Lung (tissue), 12 donors: ENCODE results near the gene ALOX12B. TPM values are rescaled to one million over a fixed set of nuclear protein-coding genes. Genes with fewer than 3 reads are reported as not detected.

Experiments
- ATAC-seq: fragments of 200-7000 bp; cut with Tn5 transposase; one replicate; pipeline ENCODE4 v1.9.1; 2020; ENCODE audit warnings: moderate number of reproducible peaks; ENCODE audit not compliant: insufficient read depth, low FRiP score
- DNase-seq, 3 donors: peaks; one replicate each; pipeline ENCODE4 v3.0.0-alpha.2; 2013 to 2017
- H3K27ac ChIP-seq, 2 donors: one replicate each; pipeline ENCODE4 v1.5.1; 2013; ENCODE audit warnings: mild to moderate bottlenecking in 2 of 2, moderate library complexity in 2 of 2, control low read depth in 1 of 2, inconsistent platforms in 1 of 2, low read depth in 1 of 2, low read length in 1 of 2
- H3K27me3 ChIP-seq, 3 donors: one replicate each; pipeline ENCODE4 v1.5.1; 2013; ENCODE audit warnings: low read length in 2 of 3; ENCODE audit not compliant: control insufficient read depth in 3 of 3, insufficient read depth in 3 of 3
- H3K36me3 ChIP-seq, 4 donors: one replicate each; pipeline ENCODE4 v1.5.1; 2013; ENCODE audit warnings: low read length in 4 of 4, mild to moderate bottlenecking in 1 of 4, moderate library complexity in 1 of 4; ENCODE audit not compliant: control insufficient read depth in 4 of 4, insufficient read depth in 4 of 4
- H3K4me1 ChIP-seq, 5 donors: one replicate each; pipeline ENCODE4 v1.5.1; 2013; ENCODE audit warnings: low read length in 5 of 5, mild to moderate bottlenecking in 2 of 5, moderate library complexity in 1 of 5; ENCODE audit not compliant: control insufficient read depth in 5 of 5, insufficient read depth in 5 of 5
- H3K4me3 ChIP-seq: one replicate; pipeline ENCODE4 v1.5.1; 2013; ENCODE audit warnings: mild to moderate bottlenecking, control low read depth, moderate library complexity
- H3K9ac ChIP-seq, 2 donors: one replicate each; pipeline ENCODE4 v1.5.1; 2013; ENCODE audit warnings: low read length in 2 of 2, control low read depth in 1 of 2; ENCODE audit not compliant: insufficient read depth in 1 of 2
- H3K9me3 ChIP-seq, 4 donors: one replicate each; pipeline ENCODE4 v1.5.1; 2013; ENCODE audit warnings: low read length in 3 of 4, mild to moderate bottlenecking in 1 of 4, moderate library complexity in 1 of 4; ENCODE audit not compliant: control insufficient read depth in 4 of 4, insufficient read depth in 3 of 4
- CTCF ChIP-seq: IDR thresholded peaks from 2 replicates; pipeline ENCODE4 v1.5.1; 2012; ENCODE audit warnings: mild to moderate bottlenecking; ENCODE audit errors: control extremely low read depth, extremely low read depth
- WGBS, 2 donors: extraction: QIAGEN DNeasy Blood & Tissue Kit; methylation state at CpG; one replicate each; pipeline ENCODE4 v1.1.7; 2013; 5-methylcytosine and 5-hydroxymethylcytosine counted together
- polyA plus RNA-seq, 2 donors: library from polyadenylated mRNA; stranded (reverse); fragments of 200-250 nt; gene quantifications; one replicate each; pipeline ENCODE4 v1.2.1, GENCODE V29; 2013
- total RNA-seq, 2 donors: library from RNA; depleted of rRNA in 1 of 2; stranded (reverse); fragments of >200 nt in 1 of 2; gene quantifications; one replicate each; pipeline ENCODE4 v1.2.1, GENCODE V29; 2014 to 2021
- donor health status: control.
- donor health status: control.
- donor health status: Bipolar disorder and iron deficiency.
- donor health status: healthy.
- donor health status: DM: yes; HTN: yes; CAD: no.

The ALOX12B gene
- total and polyA plus RNA-seq, 4 donors: 0.06 to 0.48 (median 0.46) TPM; not detected in 1

GRCh38 chr17:8071496-8071895, 16.0 kb downstream of the ALOX12B start:
- H3K27ac ChIP-seq: no peak overlapping the region
- ATAC-seq: no peak
- no peaks in the 10 kb centered on the region for H3K9me3 ChIP-seq
- 89 to 93% methylated on average over 12 of the region's 12 CpGs for WGBS, 2 donors
- no peak for TF ChIP-seq CTCF
- no peak overlapping the region for H3K4me3 ChIP-seq
- H3K9ac ChIP-seq: no peak overlapping the region
- H3K27me3 ChIP-seq: peaks cover 0 to 56% (median 42%) of the 10 kb centered on the region in 3 donors
- H3K36me3 ChIP-seq: no peaks in the 10 kb centered on the region
- DNase-seq: no peak
- peaks cover 0 to 21% (median 0%) of the 10 kb centered on the region in 5 donors for H3K4me1 ChIP-seq

GRCh38 chr17:8069587-8069860, 18.0 kb downstream of the ALOX12B start:
- H3K27me3 ChIP-seq: peaks cover 0 to 49% (median 44%) of the 10 kb centered on the region in 3 donors
- ATAC-seq (no peak), DNase-seq (no peak)
- no peak for TF ChIP-seq CTCF
- H3K27ac ChIP-seq: no peak overlapping the region
- peaks cover 0 to 21% (median 0%) of the 10 kb centered on the region in 5 donors for H3K4me1 ChIP-seq
- H3K36me3 ChIP-seq: no peaks in the 10 kb centered on the region
- H3K9me3 ChIP-seq: no peaks in the 10 kb centered on the region
- H3K9ac ChIP-seq: no peak overlapping the region
- no peak overlapping the region for H3K4me3 ChIP-seq
- WGBS, 2 donors: 71 to 87% methylated on average over 3 of the region's 3 CpGs

- ATAC-seq: peak; percentile 35
Observed at GRCh38 chr17:8068736-8069586, 18.6 kb downstream of the ALOX12B start.

More at GRCh38 chr17:8068736-8069586, 18.6 kb downstream of the ALOX12B start:
- H3K9ac ChIP-seq: no peak overlapping the region
- peaks cover 0 to 21% (median 0%) of the 10 kb centered on the region in 5 donors for H3K4me1 ChIP-seq
- H3K9me3 ChIP-seq: no peaks in the 10 kb centered on the region
- DNase-seq: no peak
- no peaks in the 10 kb centered on the region for H3K36me3 ChIP-seq
- no peak for TF ChIP-seq CTCF
- H3K27ac ChIP-seq: peak overlapping the region in 1 of 2 donors; percentile 5
- no peak overlapping the region for H3K4me3 ChIP-seq
- 51 to 55% methylated on average over 9 of the region's 9 CpGs for WGBS, 2 donors
- H3K27me3 ChIP-seq: peaks cover 0 to 47% (median 42%) of the 10 kb centered on the region in 3 donors
